AG04449 (cell line): ENCODE measurements around the gene DCK.
"Not testable (repeated sequence)": the region's sequence is repeated elsewhere in the genome, so short reads cannot be mapped to it uniquely, and the experiment has no call there.

Experiments
- CTCF ChIA-PET: fragments of 350-600 bp; formaldehyde crosslinking; extraction: SDS; loops from one replicate; lab custom pipeline; 2021; ENCODE audit warnings: antibody characterized with exemption; lab: Yijun Ruan, JAX
- POLR2A ChIA-PET: fragments of 400-600, 350-600 bp; formaldehyde crosslinking; extraction: SDS; loops from one replicate; lab custom pipeline; 2020; ENCODE audit warnings: antibody characterized with exemption, inconsistent platforms; lab: Yijun Ruan, JAX
- DNase-seq: peaks from one replicate; pipeline ENCODE4 v3.0.0-alpha.2; 2010; ENCODE audit warnings: low read depth, low spot score
- H3K4me3 ChIP-seq: 2 replicates; pipeline ENCODE4 v1.5.1; 2011; ENCODE audit warnings: low read depth, mild to moderate bottlenecking, control low read depth, low read length
- TF ChIP-seq, protein P1 (sequence below): IDR thresholded peaks from one replicate; pipeline ENCODE4 v1.5.1; 2011; ENCODE audit warnings: mild to moderate bottlenecking, moderate library complexity, low read length, control low read depth, inconsistent platforms; ENCODE audit not compliant: insufficient read depth; ENCODE audit errors: missing control alignments

DCK gene

DNA sequence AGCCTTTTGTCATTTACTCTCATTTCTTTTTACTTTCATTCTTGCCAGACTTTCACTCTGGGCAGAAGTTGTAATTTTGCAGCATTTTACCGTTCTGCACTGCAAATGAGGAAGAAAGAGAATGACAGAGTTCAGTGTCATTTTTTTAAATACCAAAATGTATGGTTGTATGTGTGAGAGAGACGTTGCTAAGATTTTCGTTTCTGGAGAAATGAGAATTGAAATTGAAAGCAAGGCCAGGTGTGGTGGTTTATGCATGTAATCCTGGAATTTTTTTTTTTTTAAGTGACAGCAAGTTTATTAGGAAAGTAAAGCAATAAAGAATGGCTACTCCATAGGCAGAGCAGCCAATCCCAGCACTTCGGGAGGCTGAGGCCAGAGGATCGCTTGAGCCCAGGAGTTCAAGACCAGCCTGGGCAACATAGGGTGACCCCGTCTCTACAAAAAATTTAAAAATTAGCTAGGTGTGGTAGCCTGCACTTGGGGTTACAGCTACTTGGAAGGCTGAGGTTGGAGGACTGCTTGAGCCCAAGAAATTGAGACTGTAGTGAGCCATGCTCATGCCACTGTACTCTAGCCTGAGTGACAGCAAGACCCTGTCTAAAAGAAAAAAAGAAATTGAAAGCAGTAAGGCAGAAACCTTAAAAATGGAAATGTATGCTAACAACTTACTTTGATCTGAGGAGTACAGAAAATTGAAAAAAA, 12.9 kb downstream of the DCK start:
- ChIA-PET POLR2A (no interaction called here), CTCF (interaction anchor here (5.5 kb wide), 1 partner anchor 9 kb away, joined by 80 read pairs; the partner anchor contains the start of gene DCK)
- DNase-seq, result no peak
- no peak overlapping the region for H3K4me3 ChIP-seq
- TF ChIP-seq, protein P1, sequence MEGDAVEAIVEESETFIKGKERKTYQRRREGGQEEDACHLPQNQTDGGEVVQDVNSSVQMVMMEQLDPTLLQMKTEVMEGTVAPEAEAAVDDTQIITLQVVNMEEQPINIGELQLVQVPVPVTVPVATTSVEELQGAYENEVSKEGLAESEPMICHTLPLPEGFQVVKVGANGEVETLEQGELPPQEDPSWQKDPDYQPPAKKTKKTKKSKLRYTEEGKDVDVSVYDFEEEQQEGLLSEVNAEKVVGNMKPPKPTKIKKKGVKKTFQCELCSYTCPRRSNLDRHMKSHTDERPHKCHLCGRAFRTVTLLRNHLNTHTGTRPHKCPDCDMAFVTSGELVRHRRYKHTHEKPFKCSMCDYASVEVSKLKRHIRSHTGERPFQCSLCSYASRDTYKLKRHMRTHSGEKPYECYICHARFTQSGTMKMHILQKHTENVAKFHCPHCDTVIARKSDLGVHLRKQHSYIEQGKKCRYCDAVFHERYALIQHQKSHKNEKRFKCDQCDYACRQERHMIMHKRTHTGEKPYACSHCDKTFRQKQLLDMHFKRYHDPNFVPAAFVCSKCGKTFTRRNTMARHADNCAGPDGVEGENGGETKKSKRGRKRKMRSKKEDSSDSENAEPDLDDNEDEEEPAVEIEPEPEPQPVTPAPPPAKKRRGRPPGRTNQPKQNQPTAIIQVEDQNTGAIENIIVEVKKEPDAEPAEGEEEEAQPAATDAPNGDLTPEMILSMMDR, result no peak

DNA sequence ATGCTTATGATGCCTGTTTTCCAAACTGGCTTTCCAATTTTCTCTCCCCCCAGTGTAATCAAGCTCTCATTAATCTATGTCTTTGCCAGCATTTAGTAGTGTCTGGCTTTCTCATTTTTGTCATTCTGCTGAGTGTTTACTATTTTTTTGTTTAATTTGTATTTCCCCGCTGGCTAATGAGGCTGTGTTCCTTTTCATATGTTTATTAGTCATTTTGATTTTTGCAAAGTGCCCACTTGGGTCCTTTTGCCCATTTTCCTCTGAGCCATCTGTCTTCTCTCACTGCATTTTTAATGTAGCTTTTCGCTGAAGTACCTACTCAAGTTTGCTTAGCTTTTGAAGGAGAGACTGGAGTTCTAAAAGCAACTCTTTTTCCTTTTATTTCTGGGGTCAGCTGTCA, 14.7 kb downstream of the DCK start:
- TF ChIP-seq, protein P1, result no peak
- ChIA-PET POLR2A (no interaction called here), CTCF (interaction anchor here (0.6 to 5.5 kb wide), 9 partner anchors 10 to 356 kb away, joined by 3 to 80 read pairs (median 14); partner anchors contain the start of genes DCK and MOB1B)
- no peak overlapping the region for H3K4me3 ChIP-seq
- DNase-seq, result no peak

DNA sequence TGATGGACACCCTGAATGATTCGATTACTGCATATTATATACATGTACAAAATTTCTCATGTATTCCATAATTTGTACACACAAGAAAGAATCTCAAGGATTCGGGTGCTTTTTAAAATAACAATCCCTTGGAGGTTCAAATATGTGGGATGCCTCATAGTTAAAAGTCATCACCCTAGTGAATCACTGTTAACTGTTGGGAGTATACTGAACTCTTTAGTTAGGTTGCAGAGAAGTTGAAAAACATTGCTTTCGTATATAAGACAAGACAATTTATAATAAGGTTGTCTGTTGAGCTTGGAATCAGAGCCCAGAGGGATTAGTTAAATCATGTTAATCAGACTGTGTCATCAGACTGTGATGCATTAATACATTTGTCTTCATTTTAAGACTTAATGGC, 15.6 kb downstream of the DCK start:
- TF ChIP-seq, protein P1, result no peak
- H3K4me3 ChIP-seq, result no peak overlapping the region
- no peak for DNase-seq
- CTCF ChIA-PET, result interaction anchor here (0.9 to 5.5 kb wide), 13 partner anchors 10 to 357 kb away, joined by 3 to 80 read pairs (median 5); partner anchors contain the start of genes DCK and MOB1B
- POLR2A ChIA-PET, result interaction anchor here (0.6 kb wide), 1 partner anchor 304 kb away, joined by 3 read pairs; no protein-coding TSS in a partner anchor

DNA sequence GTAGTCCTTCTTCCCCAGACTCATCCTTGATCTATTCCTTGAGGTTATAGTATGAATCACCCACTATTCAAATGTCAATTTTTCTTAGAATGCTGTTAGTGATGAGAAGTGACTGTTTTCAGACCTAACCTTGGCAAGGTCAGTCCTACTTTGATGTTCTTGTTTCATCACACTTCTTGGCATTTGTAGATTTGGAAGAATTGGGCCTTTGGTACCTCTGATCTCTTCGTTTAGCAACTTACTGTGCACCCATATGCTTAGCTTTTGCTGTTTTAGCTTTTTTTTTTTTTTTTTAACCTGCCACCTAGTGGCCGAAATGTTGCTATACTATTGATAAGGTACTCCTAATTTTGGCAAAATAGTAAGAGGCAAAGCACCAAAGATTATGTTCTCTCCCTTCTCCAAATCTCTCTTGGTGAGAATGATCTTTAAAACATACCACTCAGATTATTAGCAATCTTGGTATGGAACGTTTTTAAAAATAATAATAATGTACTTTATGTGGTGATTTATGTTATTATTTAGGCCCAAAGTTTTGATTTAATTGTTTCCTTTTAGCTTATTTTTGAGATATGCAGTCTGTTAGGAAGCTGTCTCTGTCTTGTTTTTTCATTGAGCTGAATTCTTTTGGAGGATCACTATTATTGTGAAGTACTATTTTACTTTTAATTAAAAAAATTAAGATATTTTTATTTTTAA, 16.6 kb downstream of the DCK start:
- no peak for DNase-seq
- TF ChIP-seq, protein P1, result peak; percentile 26
- ChIA-PET CTCF (interaction anchor here (0.7 to 5.5 kb wide), 24 partner anchors 9 to 404 kb away, joined by 3 to 80 read pairs (median 4); partner anchors contain the start of genes DCK and MOB1B), POLR2A (interaction anchor here (0.6 kb wide), 1 partner anchor 74 kb away, joined by 3 read pairs; no protein-coding TSS in a partner anchor)
- no peak overlapping the region for H3K4me3 ChIP-seq

DNA sequence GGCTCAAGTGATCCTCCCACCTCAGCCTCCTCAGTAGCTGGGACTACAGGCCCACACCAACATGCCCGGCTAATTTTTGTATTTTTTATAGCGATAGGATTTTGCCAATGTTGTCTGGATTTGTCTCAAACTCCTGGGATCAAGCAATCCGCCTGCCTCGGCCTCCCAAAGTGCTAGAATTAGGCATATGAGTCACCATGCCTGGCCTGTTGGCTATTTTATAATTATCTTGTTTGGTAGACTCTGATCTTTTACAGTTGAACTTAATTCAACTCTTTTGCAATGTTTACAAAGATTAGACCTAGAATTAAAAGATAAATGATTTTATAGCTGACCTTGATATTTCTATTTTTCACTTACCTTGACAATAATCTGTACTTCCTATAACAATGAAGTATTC, 18.0 kb downstream of the DCK start:
- DNase-seq, result no peak
- H3K4me3 ChIP-seq, result no peak overlapping the region
- POLR2A ChIA-PET, result no interaction called here
- TF ChIP-seq, protein P1, result no peak
- CTCF ChIA-PET, result interaction anchor here (1.0 to 5.5 kb wide), 4 partner anchors 12 to 359 kb away, joined by 3 to 80 read pairs (median 37); partner anchors contain the start of gene DCK

DNA sequence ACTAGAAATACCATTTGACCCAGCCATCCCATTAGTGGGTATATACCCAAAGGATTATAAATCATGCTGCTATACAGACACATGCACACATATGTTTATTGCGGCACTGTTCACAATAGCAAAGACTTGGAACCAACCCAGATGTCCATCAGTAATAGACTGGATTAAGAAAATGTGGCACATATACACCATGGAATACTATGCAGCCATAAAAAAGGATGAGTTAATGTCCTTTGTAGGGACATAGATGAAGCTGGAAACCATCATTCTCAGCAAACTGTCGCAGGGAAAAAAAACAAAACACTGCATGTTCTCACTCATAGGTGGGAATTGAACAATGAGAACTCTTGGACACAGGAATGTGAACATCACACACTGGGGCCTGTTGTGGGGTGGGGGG, 23.9 kb downstream of the DCK start:
- CTCF ChIA-PET, result interaction anchor here (2.3 kb wide), 1 partner anchor 8 kb away, joined by 16 read pairs; no protein-coding TSS in a partner anchor

More for the DNA sequence above, 23.9 kb downstream of the DCK start:
- POLR2A ChIA-PET, DNase-seq, H3K4me3 ChIP-seq: not testable (repeated sequence)
